Fibroblast of peridontal ligament (primary cell): Measurements from ENCODE around the gene VAV3.
"Not testable (repeated sequence)": the region's sequence is repeated elsewhere in the genome, so short reads cannot be mapped to it uniquely, and the experiment has no call there.

Experiments
- DNase-seq: peaks from one replicate; pipeline ENCODE4 v3.0.0-alpha.2; 2010; ENCODE audit errors: extremely low read depth

Gene VAV3

GRCh38 chr1:107740579-107740978, 224.4 kb downstream of the VAV3 start:
- DNase-seq = no peak

- no peak for DNase-seq
These were observed 225.3 kb downstream of the VAV3 start for GRCh38 chr1:107739651-107740050.

DNA sequence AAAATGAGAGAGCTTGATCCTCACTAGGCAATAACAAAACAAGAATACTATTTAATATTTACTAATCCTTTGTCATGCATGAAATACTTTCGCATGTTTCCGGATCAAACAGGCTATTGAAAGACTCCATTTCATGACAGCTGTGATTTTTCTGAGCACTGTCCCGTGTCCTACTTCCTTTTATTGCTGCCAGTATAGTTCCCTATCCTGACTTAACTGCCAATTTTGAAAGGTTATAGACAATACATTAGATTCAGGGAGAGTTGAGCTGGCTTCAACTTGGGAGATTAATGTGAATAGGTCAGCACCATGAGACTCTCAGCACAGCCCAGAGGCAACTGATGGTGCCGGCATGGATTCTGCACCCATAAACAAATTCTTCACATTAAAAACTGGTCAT, 225.8 kb downstream of the VAV3 start:
- no peak for DNase-seq

DNA sequence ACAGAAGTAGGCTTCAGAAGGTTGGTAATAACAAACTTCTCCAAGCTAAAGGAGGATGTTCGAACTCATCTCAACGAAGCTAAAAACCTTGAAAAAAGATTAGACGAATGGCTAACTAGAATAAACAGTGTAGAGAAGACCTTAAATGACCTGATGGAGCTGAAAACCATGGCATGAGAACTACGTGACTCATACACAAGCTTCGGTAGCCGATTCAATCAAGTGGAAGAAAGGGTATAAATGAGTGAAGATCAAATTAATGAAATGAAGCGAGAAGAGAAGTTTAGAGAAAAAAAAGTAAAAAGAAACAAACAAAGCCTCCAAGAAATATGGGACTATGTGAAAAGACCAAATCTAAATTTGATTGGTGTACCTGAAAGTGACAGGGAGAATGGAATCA, 231.6 kb downstream of the VAV3 start:
- not testable (repeated sequence) for DNase-seq

DNA sequence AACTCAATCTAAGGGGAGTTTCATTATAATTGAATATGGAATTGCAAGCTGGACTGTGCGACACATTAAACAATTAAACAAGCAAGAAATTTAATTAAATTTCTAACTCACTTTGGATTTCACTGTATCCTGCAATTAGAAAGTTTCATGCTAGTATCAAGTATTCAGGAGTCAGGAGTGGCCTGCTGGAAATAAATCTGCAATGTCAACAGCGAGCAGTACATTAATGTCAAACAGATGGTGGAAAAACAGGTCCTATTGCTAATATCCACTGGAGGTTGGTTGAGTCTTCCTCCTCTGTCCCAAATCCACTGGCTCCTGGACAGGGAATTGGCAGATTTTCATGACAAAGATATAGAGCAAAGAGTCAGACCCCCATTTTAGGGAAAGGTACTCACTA, 237.1 kb downstream of the VAV3 start:
- no peak for DNase-seq

DNA sequence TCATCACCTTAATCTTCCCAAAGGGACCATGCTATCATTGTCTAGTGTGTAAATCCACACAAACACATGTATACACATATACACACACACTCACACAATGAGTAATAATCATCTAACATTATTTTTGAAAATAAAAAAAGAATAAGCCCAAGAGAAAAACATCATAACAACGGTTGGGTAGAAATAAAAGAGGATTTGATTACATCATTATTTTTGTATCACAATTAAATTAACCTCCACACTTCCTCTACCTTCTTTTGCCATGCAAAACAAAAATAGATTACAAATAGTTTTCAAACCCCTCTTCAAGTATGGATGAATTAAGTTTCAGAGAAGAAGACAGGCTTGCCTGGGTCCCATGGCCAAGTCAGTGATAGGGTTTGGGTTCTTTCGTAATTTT, 238.1 kb downstream of the VAV3 start:
- no peak for DNase-seq

GRCh38 chr1:107724648-107725047, 240.3 kb downstream of the VAV3 start:
- no peak for DNase-seq

DNA sequence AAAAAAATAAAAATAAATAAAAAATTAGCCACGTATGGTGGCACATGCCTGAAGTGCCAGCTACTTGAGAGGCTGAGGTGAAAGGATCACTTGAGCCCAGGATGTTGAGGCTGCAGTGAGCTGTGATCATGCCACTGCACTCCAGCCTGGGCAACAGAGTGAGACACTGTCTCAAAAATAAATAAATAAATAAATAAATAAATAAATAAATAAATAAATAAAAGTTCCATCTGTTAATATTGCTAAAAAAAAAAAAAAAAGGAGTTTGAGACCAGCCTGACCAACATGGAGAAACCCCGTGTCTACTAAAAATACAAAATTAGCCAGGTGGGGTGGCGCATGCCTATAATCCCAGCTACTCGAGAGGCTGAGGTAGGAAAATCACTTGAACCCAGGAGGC, 244.8 kb downstream of the VAV3 start:
- not testable (repeated sequence) for DNase-seq

GRCh38 chr1:107710005-107710404, 255.0 kb downstream of the VAV3 start:
- DNase-seq = no peak

DNA sequence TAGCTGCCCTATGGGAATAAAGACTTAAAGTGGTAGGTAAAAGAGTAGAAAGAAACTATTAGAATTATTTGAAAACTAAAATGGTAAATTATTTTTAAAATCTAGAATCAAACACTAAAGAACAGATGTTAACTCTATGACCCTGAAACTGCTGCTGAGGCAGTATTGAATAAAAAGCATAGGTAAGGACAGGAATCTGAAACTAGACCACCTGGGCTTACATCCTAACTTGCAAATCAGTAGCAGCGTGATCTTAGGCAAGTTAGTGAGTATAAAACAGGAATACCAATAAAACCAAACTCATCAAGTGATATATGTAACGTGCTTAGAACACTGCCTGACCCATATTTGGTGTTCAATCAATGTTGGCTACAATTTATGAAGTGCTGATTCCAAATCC, 257.9 kb downstream of the VAV3 start:
- DNase-seq = no peak

GRCh38 chr1:107706182-107706581, 258.8 kb downstream of the VAV3 start:
- no peak for DNase-seq

GRCh38 chr1:107704911-107705310, 260.1 kb downstream of the VAV3 start:
- DNase-seq = no peak

GRCh38 chr1:107702946-107703571, 261.9 kb downstream of the VAV3 start:
- peak; percentile 15 for DNase-seq

GRCh38 chr1:107700651-107701050, 264.3 kb downstream of the VAV3 start:
- not testable (repeated sequence) for DNase-seq

- DNase-seq = no peak
These were observed 266.8 kb downstream of the VAV3 start for GRCh38 chr1:107698161-107698560.

- no peak for DNase-seq
These were observed 269.6 kb downstream of the VAV3 start for GRCh38 chr1:107695341-107695740.

- DNase-seq = no peak
These were observed 272.2 kb downstream of the VAV3 start for GRCh38 chr1:107692580-107693345.

GRCh38 chr1:107691540-107691939, 273.4 kb downstream of the VAV3 start:
- DNase-seq = no peak

- no peak for DNase-seq
These were observed 274.5 kb downstream of the VAV3 start for GRCh38 chr1:107690491-107690890.

- DNase-seq = no peak
These were observed 275.2 kb downstream of the VAV3 start for GRCh38 chr1:107689733-107690132.

- no peak for DNase-seq
These were observed 275.8 kb downstream of the VAV3 start for GRCh38 chr1:107689159-107689558.

DNA sequence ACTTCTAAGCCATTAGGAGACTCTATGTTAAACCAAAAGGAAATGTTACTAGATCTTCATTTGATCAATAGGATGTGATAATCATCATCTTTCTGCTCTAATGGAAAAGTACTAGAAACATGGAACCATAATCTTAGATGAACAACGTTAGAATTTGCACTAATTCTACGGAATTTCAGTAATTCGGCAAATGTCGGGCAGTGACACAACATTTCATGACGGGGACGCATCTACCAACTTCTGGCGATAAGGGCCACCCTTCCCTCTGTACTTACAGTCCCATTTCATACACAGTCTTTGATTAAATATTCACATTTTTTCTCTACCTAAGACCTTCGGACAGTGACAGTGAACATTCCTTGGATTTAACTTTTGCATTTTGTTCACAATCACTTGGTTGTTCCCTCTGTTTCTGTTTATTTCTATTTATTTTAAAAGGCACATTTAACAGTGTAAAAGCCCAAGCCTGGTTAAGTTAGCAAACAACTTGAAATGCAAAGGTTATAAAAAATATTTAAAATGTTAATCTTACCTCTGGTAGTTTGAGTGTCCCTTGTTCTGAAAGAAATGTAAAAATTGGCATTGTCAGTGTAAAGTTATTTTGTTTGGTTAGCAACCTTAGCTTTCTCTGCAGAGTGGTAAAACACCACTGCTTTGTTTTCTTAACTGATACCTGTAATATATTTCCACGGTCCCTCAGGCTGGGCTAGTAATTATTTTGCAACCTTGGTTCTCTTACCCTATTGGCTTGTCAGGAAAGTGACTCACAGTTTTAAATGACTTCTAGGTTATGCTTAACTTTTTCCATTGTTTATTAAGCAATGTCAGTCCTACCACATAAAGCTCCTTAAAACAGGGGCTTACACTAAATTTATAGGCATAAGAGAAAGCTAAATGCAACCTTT, 276.9 kb downstream of the VAV3 start:
- no peak for DNase-seq

DNA sequence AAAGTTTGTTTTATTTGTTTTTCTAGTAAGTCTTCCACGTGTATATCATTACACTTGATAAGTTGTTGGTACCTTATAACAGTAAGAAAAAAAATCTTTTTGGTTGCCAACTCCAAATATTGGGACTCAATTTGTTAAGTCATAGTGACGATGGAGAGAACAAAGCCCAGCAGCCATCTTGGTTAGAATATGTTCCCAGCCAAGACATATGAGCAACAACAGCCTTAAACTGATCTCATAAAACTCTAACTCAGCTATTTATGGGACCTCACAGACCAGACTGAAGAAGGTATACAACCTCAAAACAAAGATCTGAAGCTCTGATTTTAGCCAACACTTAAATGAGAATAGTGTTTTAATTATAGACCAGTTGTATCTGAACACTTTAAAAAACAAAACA, 281.3 kb downstream of the VAV3 start:
- no peak for DNase-seq
